HUDEP-2 (cell line): ENCODE results near the gene PIK3R6.

Source experiments
- DNase-seq, 76 experiments: peaks; one replicate each; lab custom pipeline; 2025; ENCODE audit not compliant: unreplicated experiment in 76 of 76; lab: John Stamatoyannopoulos, UW

The PIK3R6 gene

DNA sequence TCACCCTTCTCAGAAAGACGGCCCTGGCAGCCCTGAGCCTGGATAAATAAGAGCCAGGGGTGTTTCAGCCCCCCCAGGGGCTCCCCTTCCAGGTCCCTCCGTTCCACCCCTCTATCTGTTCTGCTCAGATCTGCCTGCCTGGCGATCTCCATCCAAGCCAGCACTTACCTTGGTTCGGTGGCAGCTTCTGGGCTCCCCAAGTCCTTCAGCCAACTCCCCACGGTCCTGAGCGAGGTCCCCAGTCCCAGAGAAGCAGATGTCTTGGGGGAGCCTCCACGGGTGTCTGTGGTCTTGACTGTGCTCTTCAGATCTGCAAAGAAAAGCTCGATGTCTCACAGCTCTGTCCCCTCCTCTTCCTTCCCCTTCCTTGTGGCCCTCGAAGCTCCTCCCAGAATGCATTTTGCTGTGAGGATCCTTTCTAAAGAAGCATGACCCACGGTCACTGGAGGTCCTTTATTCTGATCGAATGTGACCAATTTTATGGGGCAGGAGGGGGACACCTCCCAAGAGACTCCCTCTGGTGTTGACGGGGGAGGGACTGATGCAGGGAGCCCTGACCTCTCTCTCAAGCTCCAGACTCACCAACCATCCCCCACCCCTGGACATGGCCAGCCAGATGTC is at the start of gene PIK3R6:
Gene PIK3R6, minus strand, starts transcription at position 314 of the 621 bp plus-strand sequence. CDS start 17,880 bp downstream, outside the sequence.
- DNase-seq = no peak

- DNase-seq = no peak
Observed at GRCh38 chr17:8916466-8916865, 49.0 kb upstream of the PIK3R6 start.

DNA sequence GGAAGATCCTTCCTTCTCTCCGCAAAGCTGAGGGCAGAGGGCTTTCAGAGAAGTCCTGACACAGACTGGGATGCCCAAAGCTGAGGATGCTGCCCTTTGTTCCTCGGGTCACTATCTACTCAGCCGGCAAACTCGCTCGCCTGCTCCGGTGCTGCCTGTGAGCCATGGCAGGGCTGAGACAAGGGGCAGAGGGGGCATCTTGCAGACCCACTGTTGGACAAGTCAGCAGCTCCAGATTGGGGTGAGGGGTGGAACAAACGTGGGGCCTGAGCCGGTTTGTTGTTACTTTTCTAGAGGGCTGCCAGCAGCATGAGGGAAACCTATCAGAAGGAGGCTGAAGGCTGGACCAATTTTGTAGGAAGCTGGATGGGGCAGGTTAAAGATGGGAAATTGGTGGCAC is 47.1 kb upstream of the PIK3R6 start:
- DNase-seq = no peak

DNA sequence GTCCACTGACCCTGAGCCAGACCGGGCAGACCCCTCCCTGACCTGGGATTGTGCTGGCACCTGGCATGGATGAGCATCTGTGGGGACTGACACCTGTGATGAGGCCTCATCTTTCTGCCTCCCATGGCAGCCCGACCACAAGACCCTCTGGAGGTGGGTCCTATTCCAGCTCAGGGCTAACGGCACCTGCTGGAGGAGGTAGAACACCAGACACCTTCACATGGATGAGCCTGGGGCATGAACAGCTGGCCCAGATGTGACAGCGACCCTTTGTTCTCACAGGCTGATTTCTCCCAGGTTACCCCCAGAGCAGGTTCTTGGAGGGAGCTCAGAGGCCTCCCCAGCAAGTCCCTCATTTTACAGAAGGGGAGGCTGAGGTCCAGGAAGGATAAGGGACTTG is 46.4 kb upstream of the PIK3R6 start:
- DNase-seq = no peak

DNA sequence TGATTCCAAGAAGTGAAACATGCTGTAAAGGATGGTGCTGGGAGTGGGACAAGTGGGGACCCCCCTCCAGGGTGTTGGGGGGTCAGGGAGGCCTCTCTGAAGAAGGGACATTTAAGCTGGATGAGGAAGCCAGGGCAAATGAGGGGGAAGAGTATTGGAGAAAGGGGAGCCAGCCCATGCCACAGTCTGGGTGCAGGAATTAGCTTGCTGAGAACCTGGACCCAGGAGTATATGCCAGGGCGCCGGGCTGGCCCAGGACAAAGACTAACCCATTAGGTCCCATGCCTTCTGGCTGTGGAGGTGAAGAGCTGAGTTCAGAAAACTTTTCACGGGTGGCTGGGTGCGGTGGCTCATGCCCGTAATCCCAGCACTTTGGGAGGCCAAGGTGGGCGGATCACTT is 45.6 kb upstream of the PIK3R6 start:
- no peak for DNase-seq

- DNase-seq = no peak
Observed at GRCh38 chr17:8912084-8912981, 44.9 kb upstream of the PIK3R6 start.

DNA sequence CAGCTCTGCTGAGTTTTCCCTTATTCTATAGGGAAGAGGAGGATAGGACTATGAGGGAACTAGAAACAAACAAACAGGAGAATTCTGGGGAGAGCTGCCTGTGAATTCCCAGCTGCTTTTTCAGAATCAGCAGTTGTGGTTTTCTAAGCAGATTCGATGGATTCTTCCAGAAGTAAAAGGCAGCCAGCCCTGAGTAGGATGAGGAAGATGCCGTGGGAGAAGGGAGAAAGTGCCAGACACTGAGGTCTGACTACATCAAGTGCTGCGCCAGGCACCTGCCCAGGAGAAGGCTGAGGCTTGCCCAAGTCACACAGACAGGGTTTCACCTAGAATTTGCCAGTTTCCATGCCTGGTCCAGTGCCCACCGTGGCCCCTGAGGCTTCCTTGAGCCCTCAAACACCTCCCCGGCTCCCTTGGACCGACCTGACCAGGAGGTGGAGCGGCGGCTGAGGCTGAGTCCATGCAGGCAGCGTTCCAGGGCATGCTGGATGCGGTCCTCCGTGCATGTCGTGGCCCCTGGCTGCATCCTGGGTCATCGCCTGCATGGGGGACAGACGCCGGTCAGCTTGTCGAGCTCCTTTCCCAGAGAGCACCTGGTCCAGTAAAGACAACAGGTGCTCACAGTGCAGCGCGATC is 43.6 kb upstream of the PIK3R6 start:
- DNase-seq = no peak

DNA sequence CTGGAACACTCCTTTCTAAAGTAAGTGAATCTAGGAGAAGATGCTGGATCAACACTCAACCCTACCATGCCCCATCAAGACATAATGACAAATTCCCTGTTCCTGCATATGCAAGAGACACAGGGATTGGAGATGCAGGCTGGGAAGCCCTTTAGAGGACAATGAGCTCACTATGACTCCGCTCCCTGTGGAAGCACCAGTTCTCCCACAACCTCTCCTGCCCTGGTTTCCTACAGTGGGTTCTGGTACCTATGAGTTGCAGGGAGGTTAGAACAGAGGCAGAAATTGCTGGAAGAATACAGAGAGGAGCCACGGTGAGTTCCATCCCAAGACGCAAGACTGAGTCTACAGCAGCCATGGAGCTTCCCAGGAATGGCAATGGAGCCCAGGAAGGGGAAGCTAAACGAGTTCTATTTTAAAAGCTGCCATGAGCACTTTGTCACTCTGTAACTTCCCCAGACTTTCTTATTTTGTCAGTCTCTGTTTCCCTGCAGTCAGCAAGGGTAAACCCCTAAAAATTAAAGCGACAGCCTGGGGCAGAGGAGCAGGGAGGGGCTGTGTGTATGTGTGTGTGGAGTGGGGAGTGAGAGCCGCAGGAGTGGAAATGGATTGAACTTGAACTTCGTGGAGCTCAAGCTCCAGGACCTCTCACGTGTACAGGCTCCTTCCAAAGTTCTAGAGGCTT is 42.3 kb upstream of the PIK3R6 start:
- no peak for DNase-seq

GRCh38 chr17:8905331-8905730 is 37.9 kb upstream of the PIK3R6 start:
- no peak for DNase-seq

- DNase-seq = no peak
Observed at GRCh38 chr17:8904686-8905085, 37.2 kb upstream of the PIK3R6 start.

DNA sequence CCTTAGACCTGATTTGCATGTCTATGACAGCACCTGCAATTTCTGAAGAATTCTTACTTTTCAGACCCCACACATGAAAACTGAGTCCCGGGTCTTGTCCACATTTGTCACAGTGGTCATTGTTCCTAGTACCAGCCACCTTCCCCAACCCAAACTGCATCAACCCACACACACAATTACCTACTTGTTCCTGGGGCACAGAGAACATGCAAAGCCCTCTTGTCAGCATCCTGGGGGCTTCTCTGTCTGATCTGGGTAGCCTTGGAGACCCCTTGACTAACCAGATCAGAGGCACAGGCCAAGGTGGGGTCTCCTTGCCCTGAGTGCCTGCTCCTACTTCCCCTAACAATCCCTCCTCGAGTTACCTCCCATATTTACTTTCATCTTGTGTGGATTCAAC is 36.7 kb upstream of the PIK3R6 start:
- no peak for DNase-seq

DNA sequence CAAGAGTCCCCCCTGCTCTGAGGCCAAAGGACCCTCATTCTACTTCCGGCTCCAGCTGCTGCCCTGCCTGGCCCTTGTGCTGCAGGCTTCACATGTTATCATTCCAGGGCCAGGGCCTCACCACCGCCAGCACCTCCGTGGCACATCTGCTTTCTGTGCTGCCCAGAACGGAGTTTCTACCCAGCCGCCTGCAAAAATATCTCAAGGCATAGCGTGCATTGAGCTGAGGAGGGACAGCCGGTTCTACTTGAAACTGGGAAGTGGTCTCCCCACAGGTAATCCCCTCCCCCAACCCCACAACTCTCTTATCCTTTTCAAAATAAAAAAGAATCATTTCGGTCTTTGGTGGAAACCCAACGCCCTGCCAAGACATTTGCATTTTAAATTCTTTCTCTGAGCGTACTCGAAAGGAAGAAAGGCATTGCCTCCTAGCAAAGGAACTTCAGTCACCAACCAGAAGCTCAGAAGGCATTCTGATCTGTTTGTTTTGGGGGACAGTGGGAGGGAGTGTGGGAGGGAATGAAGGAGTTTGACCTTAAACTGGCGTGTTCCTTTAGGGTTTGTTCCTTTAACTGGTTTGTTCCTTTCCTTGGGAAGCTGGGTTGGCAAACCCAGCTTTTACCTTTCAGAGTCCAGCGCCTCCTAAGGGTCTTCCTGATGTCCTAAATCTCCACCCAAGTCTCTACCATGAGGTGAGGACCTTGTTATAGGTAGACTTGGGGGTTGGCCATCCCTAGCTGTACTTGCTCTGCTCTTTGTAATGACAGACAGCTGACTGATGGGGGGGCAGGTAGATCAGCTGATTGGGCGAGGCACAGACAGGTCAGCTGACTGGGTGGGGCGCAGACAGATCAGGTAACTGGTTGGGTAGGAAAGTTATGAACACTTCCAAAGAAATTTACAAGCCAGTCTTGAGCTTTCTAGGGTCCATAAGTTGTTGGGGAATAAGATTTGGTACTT is 33.4 kb upstream of the PIK3R6 start:
- DNase-seq = no peak

DNA sequence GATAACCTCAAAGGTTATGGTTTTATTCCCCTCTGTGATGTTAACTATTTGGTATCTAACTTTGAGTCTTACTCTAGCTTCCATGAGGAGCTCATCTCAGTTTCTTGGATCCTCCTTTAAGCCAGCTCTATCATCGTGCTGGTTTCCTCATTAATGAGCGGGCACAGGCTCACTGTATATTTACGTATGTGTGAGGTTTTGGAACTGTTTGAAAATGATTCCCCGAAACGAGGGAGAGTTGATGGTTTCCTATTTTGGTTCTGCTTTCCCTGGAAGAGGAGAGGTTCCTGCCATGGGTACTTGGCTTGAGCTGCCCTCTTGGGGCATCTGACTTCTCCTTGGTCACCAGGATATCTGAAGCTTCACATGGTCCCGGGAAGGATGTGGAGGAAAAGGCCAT is 32.7 kb upstream of the PIK3R6 start:
- DNase-seq = no peak

GRCh38 chr17:8898636-8899035 is 31.2 kb upstream of the PIK3R6 start:
- no peak for DNase-seq

DNA sequence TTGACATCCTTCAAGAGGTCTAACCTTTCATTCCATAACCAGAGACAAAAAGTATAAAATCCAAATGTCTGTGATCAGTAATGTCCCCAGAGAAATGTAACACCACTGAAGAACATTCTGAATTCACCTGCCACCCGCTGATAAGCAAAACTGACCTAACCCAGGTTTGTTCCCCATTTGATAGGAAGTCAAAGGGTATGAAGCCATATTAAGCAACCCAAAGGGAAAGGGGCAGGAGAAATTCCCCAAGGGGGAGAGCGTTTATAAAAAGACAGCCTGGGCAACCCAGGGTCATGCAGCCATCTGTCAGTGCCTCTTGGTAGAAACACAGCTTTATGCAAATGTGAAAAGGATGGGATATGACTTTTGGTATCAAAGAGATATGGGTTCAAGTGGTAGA is 30.7 kb upstream of the PIK3R6 start:
- DNase-seq = no peak

- no peak for DNase-seq
Observed at GRCh38 chr17:8896641-8897635, 29.5 kb upstream of the PIK3R6 start.

GRCh38 chr17:8896087-8896486 is 28.6 kb upstream of the PIK3R6 start:
- no peak for DNase-seq

DNA sequence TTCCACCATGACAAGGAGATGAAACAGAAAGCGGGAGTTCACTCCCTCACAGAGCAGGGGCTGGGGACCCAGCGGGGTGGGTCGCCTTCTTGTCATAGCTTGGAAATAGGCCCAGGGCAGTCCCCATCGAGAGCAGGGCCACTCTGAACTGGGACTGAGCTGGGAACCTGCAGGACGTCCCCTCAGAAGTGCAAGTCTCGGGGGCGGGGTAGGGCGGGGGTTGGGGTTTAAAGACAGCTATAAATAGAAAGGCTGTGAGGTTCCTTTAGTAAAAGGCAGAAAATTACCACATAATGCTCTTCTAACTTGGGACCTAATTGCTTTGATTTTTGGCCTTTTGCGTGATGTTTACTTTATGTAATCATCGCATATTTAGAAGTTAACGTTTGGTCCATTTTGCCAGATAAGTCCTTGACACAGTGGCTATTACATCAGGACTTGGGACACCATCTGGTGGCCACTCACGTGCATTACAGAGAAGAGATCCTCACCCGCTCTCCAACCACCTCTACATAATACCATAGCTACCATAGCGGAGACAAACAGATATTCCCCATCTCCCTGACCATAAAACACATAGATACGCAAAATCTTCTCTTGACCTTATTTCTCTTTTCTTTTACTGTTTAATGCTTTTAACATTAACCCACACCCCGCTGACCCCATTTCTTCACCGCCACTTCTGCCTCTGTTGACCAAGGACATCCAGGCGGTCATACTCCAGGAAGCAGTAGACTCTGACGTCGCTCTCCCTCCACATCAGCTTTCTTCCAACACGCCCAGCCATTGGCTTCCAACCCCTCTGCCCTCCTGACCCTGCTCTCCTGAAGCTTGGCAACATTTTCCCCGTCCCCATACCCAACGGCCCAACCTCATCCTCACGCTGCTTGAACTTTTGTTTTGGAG is 27.5 kb upstream of the PIK3R6 start:
- peak in 36 of 76 experiments; percentile 1 to 51 (median 15) for DNase-seq
